Parathyroid adenoma (tissue), 2 donors: ENCODE results near the gene FOXB1.

Experiments
- H2AFZ ChIP-seq: fragments of 300-600 bp; sonication (generic); one replicate; pipeline ENCODE4 v1.7.0; 2017; ENCODE audit warnings: antibody characterized with exemption, mild to moderate bottlenecking
- H3K27ac ChIP-seq: fragments of 300-600 bp; sonication (generic); one replicate; pipeline ENCODE4 v1.7.0; 2017
- H3K27me3 ChIP-seq: fragments of 300-600 bp; sonication (generic); one replicate; pipeline ENCODE4 v1.7.0; 2017; ENCODE audit warnings: low read length; ENCODE audit not compliant: control insufficient read depth, insufficient read depth
- H3K36me3 ChIP-seq: fragments of 300-600 bp; sonication (generic); one replicate; pipeline ENCODE4 v1.7.0; 2017; ENCODE audit warnings: low read length; ENCODE audit not compliant: control insufficient read depth, insufficient read depth
- H3K4me1 ChIP-seq: fragments of 300-600 bp; sonication (generic); one replicate; pipeline ENCODE4 v1.7.0; 2017; ENCODE audit warnings: control low read depth
- H3K4me2 ChIP-seq: fragments of 300-600 bp; sonication (generic); one replicate; pipeline ENCODE4 v1.7.0; 2017; ENCODE audit warnings: low read length
- H3K4me3 ChIP-seq: fragments of 300-600 bp; sonication (generic); one replicate; pipeline ENCODE4 v1.7.0; 2017; ENCODE audit warnings: low read depth, low read length
- H3K79me2 ChIP-seq: fragments of 300-600 bp; sonication (generic); one replicate; pipeline ENCODE4 v1.7.0; 2017; ENCODE audit warnings: control low read depth
- H3K9ac ChIP-seq: fragments of 300-600 bp; sonication (generic); one replicate; pipeline ENCODE4 v1.7.0; 2017; ENCODE audit warnings: mild to moderate bottlenecking
- H3K9me3 ChIP-seq: fragments of 300-600 bp; sonication (generic); one replicate; pipeline ENCODE4 v1.7.0; 2017; ENCODE audit warnings: low read length; ENCODE audit not compliant: control insufficient read depth
- TF ChIP-seq, protein P1 (sequence below): fragments of 300-600 bp; sonication (generic); IDR thresholded peaks from one replicate; pipeline ENCODE4 v1.7.0; 2017; ENCODE audit warnings: antibody characterized with exemption, mild to moderate bottlenecking
- donor health status: primary hyperparathyroidism.

Gene FOXB1

DNA sequence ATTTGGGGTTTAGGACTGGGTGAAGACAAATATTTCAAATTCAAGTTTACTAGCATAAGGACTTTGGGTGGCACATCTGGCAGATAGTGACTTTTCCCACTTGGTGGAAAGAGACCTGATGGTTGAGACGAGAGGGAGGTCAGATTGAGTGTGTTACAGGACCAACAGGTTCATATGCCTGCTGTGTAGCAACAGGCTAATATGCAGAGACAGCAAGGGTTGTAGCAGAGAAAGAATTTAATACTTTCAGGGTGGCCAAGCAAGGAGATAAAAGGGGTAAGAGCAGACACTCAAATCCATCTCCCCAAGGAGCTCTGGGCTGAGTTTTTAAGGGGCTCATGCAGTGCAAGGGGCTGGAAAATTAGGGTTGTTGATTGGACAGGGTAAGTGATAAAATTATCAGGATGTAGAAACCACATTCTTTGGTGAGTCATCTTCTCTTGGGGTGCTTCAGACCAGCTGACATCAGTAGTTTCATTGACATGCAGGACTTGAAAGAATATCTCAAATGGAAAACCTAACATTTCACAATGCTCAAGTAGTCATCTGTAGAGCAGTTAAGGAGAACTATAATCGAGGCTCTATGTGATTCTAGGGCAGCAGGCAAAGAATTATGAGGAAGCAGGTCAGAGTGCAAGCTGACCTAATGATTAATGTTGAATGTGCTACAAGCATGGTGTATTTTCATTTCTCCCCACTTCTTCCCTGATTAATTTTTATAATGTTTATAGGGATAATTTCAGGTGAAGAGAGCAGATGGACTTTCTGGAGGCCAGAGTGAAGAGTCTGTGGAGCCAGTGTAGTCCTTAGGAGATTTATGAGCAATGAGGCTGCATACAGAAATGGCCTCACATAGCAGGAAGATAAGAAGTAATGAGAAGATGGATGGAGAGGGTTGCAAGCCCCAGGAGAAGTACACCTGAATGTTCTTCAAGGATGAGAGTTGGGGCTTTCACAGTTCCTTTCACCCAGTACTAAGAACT is 13.7 kb downstream of the FOXB1 start:
- H3K9me3 ChIP-seq, result no peaks in the 10 kb centered on the region

GRCh38 chr15:60020736-60021135 is 16.6 kb downstream of the FOXB1 start:
- Histone ChIP-seq H2AFZ (no peak overlapping the region), H3K79me2 (no peaks in the 10 kb centered on the region), H3K36me3 (no peaks in the 10 kb centered on the region), H3K4me2 (no peak overlapping the region), H3K27ac (no peak overlapping the region), H3K4me3 (no peak overlapping the region), H3K27me3 (no peaks in the 10 kb centered on the region), H3K9ac (no peak overlapping the region), H3K4me1 (no peaks in the 10 kb centered on the region), H3K9me3 (no peaks in the 10 kb centered on the region)
- TF ChIP-seq, protein P1, sequence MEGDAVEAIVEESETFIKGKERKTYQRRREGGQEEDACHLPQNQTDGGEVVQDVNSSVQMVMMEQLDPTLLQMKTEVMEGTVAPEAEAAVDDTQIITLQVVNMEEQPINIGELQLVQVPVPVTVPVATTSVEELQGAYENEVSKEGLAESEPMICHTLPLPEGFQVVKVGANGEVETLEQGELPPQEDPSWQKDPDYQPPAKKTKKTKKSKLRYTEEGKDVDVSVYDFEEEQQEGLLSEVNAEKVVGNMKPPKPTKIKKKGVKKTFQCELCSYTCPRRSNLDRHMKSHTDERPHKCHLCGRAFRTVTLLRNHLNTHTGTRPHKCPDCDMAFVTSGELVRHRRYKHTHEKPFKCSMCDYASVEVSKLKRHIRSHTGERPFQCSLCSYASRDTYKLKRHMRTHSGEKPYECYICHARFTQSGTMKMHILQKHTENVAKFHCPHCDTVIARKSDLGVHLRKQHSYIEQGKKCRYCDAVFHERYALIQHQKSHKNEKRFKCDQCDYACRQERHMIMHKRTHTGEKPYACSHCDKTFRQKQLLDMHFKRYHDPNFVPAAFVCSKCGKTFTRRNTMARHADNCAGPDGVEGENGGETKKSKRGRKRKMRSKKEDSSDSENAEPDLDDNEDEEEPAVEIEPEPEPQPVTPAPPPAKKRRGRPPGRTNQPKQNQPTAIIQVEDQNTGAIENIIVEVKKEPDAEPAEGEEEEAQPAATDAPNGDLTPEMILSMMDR, result no peak

More for the DNA sequence above, 13.7 kb downstream of the FOXB1 start:
- no peaks in the 10 kb centered on the region for H3K4me1 ChIP-seq
- TF ChIP-seq, protein P1, result no peak
- no peaks in the 10 kb centered on the region for H3K36me3 ChIP-seq
- no peaks in the 10 kb centered on the region for H3K27me3 ChIP-seq
- H3K4me2 ChIP-seq, result no peak overlapping the region
- H3K27ac ChIP-seq, result no peak overlapping the region
- no peak overlapping the region for H2AFZ ChIP-seq
- no peaks in the 10 kb centered on the region for H3K79me2 ChIP-seq
- no peak overlapping the region for H3K4me3 ChIP-seq
- H3K9ac ChIP-seq, result no peak overlapping the region

DNA sequence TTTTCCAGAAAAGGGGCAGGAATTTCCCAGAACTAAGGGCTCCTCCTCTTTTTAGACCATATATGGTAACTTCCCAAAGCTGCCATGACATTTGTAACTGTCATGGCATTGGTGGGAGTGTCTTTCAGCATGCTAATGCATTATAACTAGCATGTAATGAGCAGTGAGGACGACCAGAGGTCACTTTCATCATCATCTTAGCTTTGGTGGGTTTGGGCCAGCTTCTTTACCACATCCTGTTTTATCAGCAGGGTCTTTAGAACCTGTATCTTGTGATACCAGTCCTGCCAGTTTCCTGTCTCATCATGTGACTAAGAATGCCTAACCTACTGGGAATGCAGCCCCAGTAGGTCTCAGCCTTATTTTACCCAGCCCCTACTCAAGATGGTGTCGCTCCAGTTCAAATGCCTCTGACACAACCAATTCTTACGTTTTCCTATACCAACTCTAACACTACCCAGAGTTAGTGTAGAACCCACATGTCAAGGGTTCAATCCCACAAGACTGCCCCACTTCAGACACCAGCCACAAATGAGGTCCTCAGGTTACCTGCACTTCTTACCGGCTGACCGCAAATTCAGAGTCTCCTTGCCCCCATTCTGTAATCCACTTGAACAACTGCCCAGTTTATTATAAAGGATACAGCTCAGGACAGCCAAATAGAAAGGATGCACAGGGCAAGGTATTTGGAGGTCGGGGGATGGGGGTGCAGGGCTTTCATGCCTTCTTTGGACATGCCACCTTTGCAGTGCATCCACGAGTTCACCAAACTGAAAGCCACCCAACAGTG is 17.7 kb downstream of the FOXB1 start:
- Histone ChIP-seq H3K27ac (no peak overlapping the region), H3K27me3 (no peaks in the 10 kb centered on the region), H2AFZ (no peak overlapping the region), H3K4me3 (no peak overlapping the region), H3K4me1 (no peaks in the 10 kb centered on the region), H3K79me2 (no peaks in the 10 kb centered on the region), H3K36me3 (no peaks in the 10 kb centered on the region), H3K9ac (no peak overlapping the region), H3K9me3 (no peaks in the 10 kb centered on the region), H3K4me2 (no peak overlapping the region)
- TF ChIP-seq, protein P1, result no peak

DNA sequence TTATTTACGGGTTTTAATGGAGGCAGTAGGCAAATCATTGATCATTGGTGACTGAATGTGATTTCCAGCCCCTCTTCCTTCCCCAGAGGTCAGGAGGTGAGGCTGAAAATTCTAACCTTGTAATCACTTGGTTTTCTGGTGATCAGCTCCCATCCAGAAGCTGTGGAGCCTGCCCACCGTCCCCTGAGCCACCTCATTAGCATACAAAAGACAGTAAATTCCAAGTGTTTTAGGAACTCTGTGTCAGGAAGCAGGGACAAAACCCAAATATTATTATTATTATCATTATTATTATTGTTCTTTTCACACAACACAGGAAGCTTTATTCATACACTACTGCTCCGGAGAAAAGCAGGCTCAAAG is 18.2 kb downstream of the FOXB1 start:
- H3K4me3 ChIP-seq, result no peak overlapping the region
- H3K9ac ChIP-seq, result no peak overlapping the region
- TF ChIP-seq, protein P1, result no peak
- no peak overlapping the region for H3K4me2 ChIP-seq
- H3K36me3 ChIP-seq, result no peaks in the 10 kb centered on the region
- H2AFZ ChIP-seq, result no peak overlapping the region
- no peaks in the 10 kb centered on the region for H3K79me2 ChIP-seq
- no peaks in the 10 kb centered on the region for H3K27me3 ChIP-seq
- H3K4me1 ChIP-seq, result no peaks in the 10 kb centered on the region
- no peaks in the 10 kb centered on the region for H3K9me3 ChIP-seq
- no peak overlapping the region for H3K27ac ChIP-seq
